Stimulated activated CD8-positive, alpha-beta memory T cell treated with anti-CD3 and anti-CD28 coated beads, Interleukin-15, amount 100 ng/mL, for 4 hours (primary cell): ENCODE measurements around the gene SLC6A6.

ENCODE experiments used
- DNase-seq, 2 donors: peaks; one replicate each; pipeline ENCODE4 v3.0.0-alpha.2; 2020; ENCODE audit warnings: low read depth in 2 of 2

Gene SLC6A6

DNA sequence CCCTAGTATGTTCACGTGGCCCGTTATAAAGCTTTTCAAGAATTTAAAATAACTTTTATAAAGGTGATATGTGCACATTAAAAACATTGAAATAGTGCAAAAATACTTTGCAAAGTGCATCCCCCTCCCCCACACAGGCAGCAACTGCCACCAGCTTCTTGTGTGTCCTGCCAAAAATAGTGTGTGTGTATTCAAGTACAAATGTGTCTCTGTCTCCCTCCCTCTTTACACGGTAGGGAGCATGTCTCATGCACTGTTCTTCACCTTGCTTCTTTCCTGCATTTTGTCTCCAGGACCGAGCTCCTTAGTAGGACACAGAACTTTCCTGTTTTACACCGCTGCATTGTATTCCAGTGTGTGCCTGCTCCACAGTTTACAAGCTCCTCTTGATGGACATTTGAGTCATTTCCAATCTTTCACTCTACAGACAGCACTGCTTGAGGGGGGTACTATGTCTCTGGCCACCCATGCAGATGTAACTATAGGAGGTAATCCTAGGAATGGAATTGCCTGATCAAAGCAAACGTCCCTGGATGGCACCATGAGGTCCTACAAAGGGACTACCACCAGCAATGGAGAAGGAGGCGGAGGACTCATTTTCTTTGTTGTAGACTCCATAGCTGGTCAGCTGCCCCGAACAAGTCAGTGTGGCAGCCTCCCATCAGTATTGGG is 52.4 kb downstream of the SLC6A6 start:
- no peak for DNase-seq

DNA sequence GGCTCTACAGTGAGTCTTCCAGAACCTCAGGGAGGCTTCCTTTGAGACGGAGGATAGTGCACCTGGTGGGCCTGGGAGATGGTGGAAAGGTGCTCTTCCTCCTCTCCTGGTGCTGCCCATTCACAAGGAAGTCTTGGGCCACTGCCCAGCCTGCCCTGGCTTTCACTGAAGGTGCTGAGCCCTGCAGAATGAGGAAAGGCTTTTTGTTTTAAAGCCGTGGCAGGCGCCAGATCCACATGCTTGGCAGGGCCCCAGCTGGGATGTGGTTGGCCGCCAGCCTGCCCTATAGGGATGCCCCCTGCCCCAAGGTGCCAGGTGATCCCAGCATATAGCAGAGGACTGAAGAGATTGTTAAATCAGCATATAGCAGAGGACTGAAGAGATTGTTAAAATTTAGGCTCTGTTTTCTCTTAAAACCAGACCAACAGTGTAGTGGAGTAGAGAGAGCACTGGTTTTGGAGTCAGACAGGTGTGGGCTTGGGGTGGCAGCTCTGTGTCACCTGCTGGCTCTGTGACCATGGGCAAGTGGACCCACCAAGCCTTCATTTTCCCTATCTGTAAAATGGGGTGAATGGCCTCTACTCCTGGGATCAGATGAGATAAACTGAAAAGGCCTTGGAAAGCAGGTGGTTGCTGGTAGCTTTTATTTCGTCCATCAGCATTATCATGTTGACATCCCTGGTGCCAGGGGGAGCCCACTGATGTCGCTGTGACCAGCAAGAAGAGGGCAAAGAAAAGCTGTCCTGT is 53.3 kb downstream of the SLC6A6 start:
- DNase-seq = no peak

DNA sequence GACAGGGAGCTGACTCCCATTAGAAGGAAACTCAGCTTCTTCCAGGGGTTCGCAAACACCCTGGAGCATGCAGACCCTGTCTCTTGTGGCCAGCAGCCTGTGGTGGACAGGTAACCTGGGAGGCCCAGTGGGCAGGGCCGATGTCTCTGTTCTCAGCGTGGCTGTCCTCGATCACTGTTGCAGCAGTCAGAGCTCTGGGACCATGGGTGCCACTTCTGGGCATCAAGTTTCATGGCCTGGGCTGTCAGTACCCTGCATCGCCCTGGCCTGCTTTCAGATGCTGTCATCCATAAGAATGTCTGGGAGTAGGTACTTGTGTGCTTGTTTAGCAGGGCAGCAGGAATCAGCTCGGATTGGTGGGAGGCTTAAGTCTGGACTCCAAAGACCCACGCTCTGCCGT is 54.4 kb downstream of the SLC6A6 start:
- no peak for DNase-seq

DNA sequence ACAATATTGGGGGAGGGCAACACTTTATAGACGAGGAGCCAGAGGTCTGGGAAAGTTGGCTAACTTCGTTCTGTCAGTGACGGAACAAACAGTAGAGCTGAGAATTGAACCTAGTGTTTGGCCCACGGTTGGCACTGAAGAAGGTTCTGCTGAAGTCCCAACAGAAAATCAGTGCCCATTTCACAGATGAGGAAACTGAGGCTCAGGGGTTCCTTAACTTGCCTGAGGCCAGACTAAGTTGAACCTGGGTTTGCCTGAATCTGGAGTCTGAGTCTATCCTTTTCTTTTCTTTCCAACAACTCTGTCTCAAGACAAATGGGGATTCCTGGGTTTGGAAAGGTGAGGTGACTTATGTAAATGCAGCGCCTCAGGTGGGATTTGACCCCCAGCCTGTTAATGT is 55.1 kb downstream of the SLC6A6 start:
- no peak for DNase-seq

DNA sequence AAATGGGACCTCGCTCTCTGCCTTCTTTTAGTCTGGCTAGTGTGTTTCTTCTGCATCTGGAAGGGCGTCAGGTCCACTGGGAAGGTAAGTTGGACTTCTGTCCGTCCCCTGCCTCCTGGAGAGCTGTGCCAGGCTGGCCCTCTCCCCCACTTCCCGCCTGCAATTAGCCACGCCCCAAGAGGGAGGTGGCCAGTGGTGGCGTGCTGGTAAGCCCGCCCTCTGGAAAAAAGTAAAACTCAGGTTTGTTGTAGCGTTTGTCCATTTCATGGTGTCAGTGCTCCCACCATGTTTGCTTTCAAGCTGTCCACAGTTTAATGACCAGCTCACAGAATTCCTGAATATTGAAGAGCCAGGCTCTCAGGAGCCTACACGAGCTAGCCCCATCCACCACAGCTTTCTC is 55.6 kb downstream of the SLC6A6 start:
- no peak for DNase-seq

DNA sequence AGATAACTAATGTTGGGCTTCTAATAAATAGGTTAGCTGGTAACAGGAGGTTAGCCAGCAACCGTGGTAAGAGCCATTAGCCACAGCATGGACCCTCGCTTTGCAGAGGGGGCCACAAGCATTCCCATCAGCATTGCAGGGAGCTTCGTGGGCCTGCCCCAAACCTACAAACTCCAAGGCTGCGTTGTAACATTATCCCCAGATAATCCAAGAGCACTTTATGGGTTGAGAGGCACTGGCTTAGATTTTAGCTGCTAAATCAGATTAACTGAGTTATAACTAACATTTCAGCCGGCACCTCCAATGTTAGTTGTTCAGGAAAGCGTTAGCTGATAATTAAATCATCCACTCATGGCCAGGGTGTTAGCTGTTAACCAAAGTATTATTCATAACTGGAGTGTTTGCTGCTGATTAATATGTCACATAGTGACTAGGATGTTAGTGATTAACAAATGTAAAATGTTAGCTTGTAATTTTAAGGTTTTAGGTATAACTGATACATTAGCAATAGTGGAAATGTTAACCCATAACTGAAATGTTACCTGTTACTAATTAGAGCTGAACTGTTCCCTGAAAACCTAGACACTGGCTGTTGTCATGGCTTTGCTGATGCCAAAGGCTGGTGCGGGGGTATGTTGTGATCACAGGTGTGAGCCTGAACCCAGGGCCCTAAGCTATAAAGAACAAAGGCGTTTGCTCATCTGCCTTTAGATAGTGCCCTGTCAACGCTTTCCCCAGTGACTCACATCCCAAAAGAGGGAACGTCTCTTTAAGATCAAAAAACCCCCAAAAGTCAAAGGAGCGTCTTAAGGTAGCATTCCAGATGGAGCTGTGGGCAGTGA is 56.2 kb downstream of the SLC6A6 start:
- DNase-seq = no peak

DNA sequence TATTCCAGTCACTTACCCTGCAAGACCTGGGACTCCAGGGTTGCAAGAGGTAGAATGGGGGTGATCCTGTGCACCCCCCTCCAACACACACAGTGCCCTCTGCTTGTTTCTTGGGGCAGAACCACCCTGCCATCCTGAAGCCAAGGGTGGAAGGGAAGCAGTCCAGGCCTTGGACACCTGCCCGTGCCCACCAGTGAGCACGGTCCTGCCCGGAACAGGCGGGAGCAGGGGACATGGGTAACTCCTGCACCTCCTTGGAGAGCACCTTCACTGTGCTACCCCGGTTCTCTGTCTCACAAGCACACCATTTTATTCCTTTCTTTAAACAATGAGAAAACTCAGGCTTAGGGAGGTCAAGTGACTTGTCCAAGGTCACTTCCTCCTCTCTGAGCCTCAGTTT is 57.0 kb downstream of the SLC6A6 start:
- no peak for DNase-seq

DNA sequence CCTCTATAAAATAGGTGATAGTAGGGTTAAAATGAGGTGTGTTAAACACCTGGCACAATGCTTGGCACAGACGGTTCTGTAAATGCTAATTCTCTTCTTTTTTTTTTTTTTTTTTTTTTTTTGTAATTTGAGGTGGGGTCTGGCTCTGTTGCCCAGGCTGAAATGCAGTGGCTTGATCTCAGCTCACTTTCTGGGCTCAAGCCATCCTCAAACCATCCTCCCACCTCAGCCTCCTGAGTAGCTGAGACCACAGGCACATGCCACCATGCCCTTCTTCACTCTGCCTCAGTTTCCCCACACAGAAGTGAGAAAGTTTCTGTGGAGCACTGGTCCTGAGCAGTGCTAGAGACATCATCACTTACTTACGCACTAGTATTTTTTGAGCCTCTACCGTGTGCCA is 57.4 kb downstream of the SLC6A6 start:
- no peak for DNase-seq

DNA sequence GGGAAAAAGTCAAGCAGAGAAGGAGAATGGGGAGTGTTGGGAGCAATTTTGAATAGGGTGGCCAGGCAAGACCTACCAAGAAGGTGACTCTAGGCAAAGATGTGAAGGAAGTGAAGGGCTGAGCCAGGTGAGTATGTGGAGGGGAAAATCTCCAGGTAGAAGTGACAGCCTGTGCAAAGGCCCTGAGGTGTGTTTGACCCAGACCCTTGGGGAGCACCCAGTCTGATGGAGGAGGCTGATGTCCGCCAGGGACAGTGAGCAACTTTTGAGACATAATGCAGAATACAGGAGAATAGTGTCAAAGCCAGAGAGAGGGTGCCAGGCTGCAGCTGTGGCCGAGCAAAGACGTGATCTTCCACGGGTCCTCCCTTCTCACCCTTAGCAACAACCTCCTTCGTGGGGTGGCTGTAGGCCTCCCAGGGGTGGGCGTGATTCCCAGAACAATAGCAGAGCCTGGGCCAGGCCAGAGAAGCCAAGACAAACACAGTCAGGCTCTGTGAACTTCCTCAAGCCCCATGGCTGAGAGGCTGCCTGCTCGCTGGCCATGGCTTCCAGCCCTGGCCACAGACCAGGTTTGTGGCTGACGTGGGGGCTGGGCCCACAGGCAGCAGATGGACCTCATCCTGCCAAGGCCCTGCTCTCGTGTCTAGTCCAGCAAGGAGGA is 58.1 kb downstream of the SLC6A6 start:
- DNase-seq = no peak

DNA sequence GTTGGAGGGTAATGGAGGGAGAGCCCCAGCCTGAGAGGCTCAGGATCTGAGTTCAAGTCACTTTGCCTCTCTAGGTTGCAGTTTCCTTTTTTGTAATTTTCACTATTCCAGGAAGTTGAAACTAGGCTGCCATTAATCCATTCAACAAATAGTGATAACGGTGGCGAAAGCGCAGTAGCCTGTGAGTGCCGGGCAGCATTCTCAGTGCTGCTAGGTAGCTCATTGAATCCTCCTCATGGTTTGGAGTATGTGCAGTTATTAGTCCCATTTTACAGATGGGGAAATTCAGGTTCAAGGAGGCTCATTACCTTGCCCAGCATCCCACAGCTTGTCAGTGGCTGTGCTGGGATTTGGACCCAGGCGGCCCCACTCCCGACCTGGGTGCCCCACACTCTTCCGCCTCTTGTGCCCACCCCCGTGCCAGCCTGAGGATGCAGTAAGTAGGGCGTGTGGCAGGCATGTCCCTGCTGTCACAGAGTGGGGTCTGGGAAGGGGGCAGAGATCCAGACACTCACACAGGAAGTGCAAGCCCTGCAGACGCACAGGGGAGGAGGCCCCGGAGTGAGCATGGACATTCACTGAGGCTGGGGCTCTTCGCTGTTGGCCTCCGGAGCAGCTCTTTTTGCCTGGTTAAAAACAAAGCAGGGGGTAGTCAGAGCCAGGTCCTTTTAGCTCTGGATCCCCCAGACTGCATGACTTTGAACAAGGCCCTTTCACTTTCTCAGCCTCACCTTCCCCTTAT is 58.8 kb downstream of the SLC6A6 start:
- no peak for DNase-seq

DNA sequence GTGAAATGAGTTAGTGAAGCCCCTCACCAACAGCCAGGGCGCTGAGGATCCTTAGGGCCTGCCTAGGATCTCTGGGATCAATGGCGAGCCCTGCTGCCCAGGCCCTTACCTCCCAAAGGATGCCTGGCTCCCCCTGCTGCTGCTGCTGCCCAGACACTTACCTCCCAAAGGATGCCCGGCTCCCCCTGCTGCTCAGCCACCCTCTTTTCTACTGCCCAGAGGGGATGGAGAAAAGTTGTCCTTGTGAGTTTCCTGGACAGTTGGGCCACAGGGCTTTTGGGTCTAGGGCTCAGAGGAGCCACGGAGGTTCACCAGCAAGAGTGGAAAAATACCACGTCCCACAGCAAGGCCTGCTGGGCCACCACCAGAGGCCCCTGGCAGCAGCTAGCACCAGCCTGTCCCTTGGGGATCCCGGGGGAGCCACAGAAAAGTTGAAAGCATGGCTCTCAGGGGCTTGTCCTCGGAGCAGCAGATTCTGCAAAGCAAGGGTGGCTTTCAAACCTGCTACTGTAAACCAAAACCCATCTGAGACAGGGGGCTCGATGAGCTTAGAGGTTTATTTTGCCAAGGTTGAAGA is 59.4 kb downstream of the SLC6A6 start:
- no peak for DNase-seq

DNA sequence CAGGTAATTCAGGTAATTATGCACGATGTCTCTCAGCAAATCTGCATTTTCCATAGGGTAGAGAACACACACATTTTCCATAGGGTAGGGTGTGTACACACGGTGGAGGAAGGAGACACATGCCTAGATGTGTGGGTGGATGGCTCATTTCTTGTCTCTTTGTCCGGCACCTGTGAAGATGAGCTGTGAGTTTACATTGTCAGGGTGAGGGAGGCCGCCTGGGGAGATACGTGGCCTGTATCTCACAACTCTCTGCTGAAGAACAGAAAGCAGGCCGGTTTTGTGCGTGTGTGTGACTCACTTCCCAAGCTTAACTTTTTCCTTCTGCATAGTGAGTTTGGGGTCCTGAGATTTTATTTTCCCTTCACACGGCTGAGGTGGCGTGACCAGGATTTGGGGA is 60.3 kb downstream of the SLC6A6 start:
- DNase-seq = no peak

DNA sequence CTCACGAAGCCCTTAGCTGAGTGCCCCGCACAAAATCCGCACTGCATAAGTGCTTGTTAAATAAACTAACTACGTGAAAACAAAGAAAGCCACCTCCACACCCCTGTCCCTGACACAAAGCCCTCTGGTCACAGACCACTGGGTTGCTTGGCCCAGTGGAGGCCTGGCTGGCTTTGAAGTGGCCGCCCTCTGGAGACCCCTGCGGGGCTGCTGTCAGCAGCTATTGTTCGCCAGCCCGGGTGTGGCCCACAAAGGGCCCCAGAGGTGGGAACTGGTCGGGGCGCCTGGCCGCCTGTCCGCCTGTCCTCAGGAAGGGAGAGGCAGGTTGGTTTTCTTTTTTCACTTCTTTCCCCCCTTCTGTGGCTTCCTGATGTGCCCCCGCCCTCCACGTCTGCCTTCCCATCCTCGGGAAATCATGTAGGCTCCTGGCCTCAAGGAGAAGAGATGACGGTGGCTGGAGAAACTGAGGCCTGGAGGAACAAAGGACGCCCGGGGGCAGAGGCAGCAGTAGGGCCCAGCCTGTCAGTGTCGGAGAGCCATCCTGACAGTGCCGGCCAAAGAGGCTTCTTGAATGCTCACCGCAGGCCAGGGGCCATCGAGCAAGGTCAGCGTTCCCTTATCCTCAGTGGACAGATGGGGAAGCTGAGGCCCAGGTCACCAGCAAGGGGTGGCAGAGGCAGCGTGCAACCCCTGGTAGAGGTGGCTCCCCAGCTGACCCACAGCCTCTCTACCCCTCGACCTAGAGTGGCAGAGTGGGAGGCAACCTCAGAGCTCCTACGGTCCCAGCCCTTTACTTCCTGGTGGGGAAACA is 61.1 kb downstream of the SLC6A6 start:
- no peak for DNase-seq

DNA sequence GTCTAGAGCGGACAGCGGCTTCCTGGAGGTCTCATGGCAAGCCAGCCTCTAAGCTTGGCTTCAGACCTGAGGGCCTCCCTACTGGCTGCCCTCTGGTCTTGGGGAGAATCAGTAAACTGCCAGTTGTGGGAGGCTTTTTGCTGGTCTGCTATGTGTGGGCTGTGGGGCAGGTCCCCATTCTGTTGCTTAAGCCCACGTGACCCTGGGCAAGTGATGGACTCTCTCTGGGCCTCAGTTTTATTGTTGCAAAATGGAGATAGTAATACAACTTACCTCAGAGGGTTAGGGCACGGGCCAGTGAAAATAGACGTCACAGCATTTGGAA is 61.7 kb downstream of the SLC6A6 start:
- no peak for DNase-seq

DNA sequence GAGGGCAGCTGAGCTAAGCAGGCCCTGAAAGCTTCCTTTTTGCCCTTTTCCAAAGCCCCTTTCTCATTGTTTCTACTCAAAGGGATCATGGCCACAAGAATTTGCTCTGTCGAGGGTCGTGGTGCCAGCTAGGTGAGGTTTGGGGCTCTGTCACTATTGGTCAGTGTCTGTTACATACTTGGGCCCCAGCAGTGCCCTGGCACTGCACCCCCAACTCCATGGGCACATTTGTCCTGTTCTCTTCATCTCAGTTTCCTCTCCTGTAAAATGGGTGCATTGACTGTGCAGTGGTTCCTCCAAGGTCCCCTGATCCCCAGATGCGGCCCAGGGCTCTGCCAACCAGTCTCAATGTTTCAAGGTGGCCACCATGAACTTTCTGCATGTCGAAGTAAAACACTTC is 62.1 kb downstream of the SLC6A6 start:
- DNase-seq = no peak

DNA sequence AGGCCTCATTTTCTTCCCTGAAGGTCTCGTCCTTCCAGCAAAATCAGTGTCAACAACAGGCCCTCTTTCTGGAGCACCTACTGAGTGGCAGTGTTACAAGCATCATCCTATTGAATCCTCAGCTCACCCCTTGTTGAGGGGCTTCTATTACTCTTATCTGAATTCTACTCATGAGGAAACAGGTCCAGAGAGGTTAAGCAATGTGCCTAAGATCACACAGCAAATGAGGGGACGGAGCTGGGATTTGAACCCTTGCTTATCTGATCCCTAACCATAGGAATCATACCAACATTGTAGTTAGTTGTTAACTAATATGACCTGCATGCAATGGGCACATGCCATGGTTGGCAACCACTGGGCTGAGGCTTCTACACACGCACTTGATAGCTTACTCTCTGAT is 63.0 kb downstream of the SLC6A6 start:
- no peak for DNase-seq

DNA sequence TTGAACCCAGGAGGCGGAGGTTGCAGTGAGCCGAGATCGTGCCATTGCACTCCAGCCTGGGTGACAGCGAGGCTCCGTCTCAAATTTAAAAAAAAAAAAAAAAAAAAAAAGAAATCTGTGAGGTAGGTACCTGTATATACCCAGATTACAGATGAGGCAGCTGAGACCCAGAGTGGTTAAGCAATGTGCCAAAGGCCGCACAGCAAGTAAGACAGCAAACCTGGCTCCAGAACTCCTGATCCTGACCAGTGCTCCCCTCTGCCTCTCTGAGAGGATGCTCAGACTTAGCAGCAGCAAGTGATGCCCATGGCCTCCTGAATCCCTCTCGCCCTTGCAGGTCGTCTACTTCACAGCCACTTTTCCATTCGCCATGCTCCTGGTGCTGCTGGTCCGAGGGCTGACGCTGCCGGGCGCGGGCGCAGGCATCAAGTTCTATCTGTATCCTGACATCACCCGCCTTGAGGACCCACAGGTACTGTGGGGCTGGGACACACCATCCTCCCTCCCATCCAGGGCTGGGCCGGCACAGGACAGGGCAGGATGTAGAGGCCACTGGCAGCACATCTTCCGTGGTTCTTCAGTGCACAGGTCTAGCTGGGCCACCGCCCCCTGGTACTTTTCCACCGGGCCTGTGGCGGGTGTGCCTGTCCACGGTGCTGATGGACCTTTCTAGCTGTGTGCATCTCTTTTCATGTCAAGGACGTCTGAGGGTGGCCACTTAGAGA is 63.9 kb downstream of the SLC6A6 start:
- no peak for DNase-seq

DNA sequence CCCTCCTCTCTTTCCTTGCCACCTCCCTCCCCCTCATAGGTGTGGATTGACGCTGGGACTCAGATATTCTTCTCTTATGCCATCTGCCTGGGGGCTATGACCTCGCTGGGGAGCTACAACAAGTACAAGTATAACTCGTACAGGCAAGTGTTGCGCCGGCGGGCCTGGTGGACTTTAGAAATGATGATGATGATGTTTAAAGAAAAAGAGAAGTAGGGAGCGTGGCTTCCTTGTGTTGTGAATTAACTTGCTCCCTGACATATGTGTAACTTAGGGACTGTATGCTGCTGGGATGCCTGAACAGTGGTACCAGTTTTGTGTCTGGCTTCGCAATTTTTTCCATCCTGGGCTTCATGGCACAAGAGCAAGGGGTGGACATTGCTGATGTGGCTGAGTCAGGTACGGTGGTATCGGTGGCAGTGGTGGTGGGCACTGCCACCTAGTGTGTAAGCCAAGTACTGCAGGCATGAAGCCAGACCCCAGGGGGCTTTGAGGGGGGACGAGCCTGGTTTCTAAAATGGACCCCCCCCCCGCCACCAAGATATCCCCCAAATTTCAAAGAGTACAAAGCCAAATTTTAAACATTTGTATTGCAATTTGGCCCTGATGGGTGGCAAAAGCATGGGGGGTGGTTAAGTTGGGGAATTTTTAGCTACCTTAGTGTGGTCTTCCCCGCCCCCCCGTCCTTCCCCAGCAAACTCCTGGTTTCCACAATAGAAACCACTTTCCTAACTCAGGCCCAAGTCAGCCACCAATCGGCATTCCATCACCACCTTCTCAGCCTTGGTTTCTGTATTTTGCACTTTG is 65.6 kb downstream of the SLC6A6 start:
- peak in 1 of 2 donors; percentile 8 for DNase-seq

DNA sequence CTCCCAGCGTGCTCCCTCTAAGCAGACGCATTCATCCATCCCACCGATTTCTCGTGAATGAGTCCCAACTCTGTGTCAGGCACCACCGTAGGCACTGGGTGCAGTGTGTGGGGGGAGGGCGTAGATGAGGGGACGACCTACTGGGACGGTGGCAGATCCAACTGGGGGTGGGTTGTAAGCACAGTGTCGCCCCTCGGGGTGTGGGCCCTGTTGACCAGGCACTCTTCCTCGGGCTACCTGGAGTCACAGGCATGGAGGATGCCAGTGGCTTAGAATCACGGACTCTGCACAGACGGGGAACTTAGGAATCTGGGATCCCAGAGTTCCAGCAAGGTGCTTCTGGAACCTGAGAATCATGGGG is 66.2 kb downstream of the SLC6A6 start:
- DNase-seq = no peak
